Mucosa of gallbladder (tissue), 1 donor: Measurements from ENCODE around the gene CACNG1. TPM values are rescaled to one million over a fixed set of nuclear protein-coding genes. Genes with fewer than 3 reads are reported as not detected.

Source experiments
- DNase-seq: peaks from one replicate; pipeline ENCODE4 v3.0.0-alpha.2; 2020; ENCODE audit warnings: low spot score
- total RNA-seq: library from RNA; stranded (reverse); gene quantifications from one replicate; pipeline ENCODE4 v1.2.1, GENCODE V29; 2021
- donor health status: DM: no; HTN: no; CAD: no.

CACNG1 gene
- total RNA-seq, 1 donor from 2014 or later = not detected

DNA sequence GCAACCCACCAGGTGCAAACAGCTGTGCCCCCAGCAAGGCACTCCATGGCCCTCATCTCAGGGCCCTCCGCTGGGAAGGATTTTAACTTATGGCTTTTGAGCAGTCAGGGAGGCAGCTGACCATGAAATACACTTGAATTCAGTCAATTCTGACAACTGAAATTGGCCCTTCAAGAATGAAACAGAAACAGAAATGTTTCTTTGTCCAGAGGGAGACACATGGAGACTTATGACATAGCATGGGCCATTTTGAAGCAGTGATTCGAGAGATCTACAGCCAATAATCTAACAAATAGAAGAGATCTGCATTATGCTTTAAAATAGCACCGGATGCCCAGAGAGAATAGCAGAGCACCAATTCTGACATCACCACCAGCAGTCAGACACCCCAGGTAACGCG is 7.5 kb downstream of the CACNG1 start:
- DNase-seq = no peak

DNA sequence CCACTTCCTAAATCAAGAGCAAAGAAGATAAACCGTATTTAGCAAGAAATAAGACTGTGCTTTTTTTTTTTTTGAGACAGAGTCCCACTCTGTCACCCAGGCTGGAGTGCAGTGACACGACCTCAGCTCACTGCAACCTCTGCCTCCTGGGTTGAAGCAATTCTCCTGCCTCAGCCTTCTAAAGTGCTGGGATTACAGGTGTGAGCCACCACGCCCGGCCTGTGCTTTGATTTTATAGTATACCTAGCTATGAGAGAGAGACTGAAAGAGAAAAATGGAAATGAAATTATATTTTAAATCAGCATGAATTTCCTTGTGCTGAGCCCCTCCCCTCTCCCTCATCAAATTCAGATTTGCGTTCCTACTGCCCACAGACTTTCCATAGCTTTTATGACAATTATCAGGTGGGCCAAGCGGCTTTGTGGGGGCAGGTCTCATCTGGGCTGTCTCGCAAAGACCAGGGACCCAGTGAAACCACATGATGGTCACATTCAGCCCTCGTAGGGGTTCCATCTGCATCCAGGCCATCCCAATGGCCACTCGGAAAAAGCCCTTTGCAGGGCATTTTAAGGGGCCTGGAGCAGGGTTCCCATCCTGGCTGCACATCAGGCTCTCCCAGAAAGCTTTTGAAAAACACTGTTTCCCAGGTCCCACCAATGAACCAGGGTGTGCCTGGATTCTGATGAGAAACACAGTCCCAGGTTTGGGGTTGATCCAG is 8.5 kb downstream of the CACNG1 start:
- no peak for DNase-seq

GRCh38 chr17:67053438-67054000 is 9.2 kb downstream of the CACNG1 start:
- no peak for DNase-seq

- DNase-seq = no peak
Observed at GRCh38 chr17:67054011-67054591, 9.7 kb downstream of the CACNG1 start.

DNA sequence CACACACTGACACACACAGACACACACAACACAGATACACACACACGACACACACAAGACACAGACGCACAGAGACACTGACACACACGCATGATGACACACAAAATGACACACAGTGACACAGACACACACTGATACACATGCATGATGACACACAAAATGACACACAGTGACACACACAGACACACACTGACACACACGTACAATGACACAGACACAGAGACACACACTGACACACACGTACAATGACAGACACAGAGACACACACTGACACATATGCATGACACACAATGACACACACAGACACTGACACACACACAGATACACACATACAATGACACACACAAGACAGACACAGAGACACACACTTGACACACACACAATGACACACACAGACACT is 10.3 kb downstream of the CACNG1 start:
- DNase-seq = no peak

DNA sequence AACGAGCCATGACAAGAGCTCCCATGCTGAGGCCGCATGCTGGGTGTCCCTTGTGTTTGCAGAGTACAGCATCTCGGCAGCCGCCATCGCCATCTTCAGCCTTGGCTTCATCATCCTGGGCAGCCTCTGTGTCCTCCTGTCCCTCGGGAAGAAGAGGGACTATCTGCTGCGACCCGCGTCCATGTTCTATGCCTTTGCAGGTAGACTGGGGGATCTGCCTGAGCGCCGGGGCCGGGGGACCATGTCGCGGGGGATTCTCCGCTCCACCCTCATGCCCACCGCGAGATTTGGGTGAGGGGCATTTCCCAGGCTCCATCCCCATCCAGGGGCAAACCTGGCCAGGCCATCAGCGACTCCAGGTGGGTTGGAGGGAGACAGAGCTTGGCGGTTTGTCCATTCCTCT is 10.7 kb downstream of the CACNG1 start:
- DNase-seq = no peak

DNA sequence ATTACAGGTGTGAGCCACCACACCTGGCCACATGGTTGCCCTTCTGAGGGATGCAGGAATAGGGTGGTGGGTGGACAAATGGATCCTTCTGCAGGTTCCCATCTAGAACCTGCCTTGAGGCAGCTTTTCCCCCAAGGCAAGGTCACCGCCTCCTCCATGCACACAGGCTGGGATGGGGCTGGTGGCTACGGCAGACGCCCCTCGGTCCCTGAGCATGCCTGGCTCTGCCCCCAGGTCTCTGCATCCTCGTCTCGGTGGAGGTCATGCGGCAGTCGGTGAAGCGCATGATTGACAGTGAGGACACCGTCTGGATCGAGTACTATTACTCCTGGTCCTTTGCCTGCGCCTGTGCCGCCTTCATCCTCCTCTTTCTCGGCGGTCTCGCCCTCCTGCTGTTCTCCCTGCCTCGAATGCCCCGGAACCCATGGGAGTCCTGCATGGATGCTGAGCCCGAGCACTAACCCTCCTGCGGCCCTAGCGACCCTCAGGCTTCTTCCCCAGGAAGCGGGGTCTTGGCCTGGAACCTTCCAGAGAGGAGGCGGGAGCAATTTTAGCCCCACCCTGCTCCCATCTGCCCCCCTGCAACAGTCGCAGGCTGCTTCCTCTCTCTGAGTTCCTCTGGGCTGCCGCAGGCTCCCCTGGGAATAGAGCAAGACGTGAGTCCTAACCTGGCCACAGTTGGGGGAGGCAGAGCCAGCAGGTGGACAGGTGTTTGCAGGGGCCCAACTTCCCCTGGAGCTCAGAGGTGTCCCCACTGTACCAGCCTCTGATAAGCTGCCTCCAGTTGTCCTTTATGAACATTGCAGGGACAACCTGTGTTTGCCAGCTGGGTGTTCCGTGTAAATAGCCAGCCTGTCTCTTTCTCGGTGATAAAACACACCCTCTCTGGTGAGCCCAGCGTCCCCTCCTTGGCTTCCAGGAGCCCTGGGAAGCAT is 11.7 kb downstream of the CACNG1 start:
- no peak for DNase-seq

- no peak for DNase-seq
Observed at GRCh38 chr17:67056746-67057490, 12.6 kb downstream of the CACNG1 start.

DNA sequence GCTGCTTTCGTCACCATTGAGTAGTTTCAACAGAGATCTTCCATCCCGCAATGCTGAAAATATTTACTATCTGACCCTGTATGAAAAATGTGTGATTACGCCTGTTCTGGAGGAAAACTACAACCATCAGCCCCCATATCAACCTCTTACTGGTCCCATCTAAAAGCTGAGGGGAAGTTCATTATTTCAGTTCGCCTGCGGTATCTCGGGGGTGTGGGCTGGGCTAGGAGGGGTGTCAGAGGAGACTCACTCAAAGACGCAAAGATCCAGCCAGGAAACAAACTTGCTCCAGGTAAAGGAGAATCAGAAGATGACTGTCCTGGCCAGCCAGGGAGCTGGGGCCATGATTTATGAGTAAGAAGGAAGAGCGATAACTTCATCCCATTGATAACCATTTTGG is 13.7 kb downstream of the CACNG1 start:
- no peak for DNase-seq

DNA sequence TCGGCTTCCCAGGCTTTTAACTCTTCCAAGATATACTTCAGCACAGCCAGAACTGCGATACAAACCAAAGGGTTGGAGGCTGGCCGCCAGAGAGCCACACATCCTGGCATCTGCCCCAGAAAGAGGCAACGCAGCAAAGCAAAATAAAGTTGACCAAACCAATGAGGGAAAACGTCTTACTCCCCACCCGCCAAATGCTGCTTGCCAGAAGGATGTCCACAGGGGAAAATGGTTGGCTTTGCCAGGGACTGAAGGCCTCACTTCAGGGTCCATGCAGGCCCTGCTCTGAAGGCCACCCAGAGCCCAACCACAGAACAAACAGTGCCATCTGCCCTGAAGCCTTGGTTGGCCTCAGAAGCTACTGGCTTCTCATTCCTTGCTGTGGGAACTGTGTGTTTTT is 15.0 kb downstream of the CACNG1 start:
- DNase-seq = no peak

DNA sequence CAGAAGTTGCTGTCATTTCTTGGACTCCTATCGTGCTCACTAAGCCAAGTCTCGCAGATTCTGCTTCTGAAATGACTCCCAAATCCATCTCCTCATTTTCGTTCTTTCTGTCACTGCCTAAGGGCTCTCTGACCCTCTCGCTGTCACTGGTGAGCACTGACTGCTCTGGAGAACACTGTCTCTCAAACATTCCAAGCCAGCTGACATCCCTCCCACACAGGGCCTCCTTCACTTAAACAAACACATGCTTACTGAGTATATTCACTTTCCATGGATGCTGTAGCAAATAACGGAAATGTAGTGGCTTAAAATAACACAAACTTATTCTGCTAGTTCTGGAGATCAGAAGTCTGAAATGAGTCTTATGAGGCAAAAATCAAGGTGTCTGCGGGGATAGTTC is 18.8 kb downstream of the CACNG1 start:
- no peak for DNase-seq

- no peak for DNase-seq
Observed at GRCh38 chr17:67066717-67067116, 22.4 kb downstream of the CACNG1 start.

GRCh38 chr17:67067571-67068482 is 23.5 kb downstream of the CACNG1 start:
- no peak for DNase-seq

GRCh38 chr17:67068999-67069398 is 24.6 kb downstream of the CACNG1 start:
- DNase-seq = no peak

- no peak for DNase-seq
Observed at GRCh38 chr17:67069603-67070136, 25.3 kb downstream of the CACNG1 start.

DNA sequence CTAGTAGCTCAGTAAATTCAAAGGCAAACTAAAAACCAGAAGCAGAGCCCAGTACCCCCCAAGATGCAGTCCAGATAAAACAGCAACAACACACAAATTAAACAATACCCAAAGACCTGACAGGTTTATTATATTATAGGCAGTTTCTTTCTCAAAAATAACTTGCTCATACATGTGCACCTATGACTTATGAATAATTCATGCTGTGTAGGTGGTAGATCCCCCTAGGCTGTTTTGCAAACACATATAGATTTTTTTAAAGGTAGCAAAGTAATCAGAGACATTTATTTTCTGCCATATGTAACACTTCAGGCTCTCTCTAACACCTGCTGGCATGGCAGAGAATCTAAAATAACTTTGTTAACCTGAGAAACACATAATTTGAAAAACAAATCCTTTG is 27.2 kb downstream of the CACNG1 start:
- no peak for DNase-seq

- no peak for DNase-seq
Observed at GRCh38 chr17:67072885-67073284, 28.5 kb downstream of the CACNG1 start.

DNA sequence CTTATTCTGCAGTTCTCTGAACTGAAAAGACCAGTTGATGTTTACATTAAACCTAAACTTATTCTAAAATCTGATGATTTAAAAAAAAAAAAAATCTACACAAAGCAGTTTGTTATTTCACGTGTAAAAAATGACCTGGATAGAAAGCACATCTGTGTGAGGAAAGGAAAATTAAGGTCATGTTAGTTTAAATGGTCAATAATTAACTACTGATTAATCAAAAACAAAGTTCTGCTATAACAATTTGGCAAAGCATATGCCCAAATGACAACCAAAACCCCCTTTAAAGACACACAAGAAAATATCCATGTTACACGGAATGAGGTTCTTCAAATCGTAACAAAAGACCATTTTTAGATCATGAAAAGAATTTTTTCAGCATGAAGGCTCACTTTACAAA is 30.4 kb downstream of the CACNG1 start:
- no peak for DNase-seq

DNA sequence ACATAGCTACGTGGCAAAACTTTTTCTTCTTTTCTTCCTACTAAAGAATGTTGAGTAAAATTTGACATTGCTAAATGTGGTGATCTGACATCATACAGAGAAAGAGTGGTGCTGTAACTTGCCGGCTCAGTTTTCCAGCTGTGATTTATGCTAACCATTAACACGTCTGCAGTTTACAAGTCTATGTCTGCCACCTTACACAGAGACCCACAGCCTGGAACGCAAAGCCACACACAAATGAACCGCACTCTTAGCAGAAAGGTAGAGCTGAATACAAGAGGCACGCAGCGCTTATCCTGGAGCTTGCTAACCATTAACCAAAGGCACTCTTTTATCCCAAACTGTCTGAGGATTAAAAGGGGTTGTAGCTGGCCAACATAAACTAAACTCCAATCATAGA is 31.9 kb downstream of the CACNG1 start:
- DNase-seq = no peak

- DNase-seq = no peak
Observed at GRCh38 chr17:67078292-67078691, 33.9 kb downstream of the CACNG1 start.
